Measurements from ENCODE around the gene RNF151. TPM values are rescaled to one million over a fixed set of nuclear protein-coding genes. Genes with fewer than 3 reads are reported as not detected.

The RNF151 gene
- total and polyA plus RNA-seq, 2 donors (not counting 1 experiment from before 2014, with no cell fraction given) = 0.13 to 0.76 TPM

- Histone ChIP-seq H3K9me3 (ENCODE audit: control extremely low read depth in 1 of 3, control insufficient read depth in 2 of 3, insufficient read depth in 1 of 3, low read length in 2 of 3) (peaks cover 0 to 4% (median 0%) of the 10 kb centered on the region in 3 donors), H3K27ac (ENCODE audit: low read length in 2 of 2) (peak within 1 kb of the TSS; percentile 10 to 66)
- CTCF ChIA-PET = interaction anchor here (0.6 to 1.4 kb wide), 4 partner anchors 10 to 332 kb away, joined by 3 to 4 read pairs (median 4); partner anchors contain the start of genes RPS2 and TBL3
Observed at GRCh38 chr16:1983544-1984346, 17.1 kb downstream of the RNF151 start, which contains the start of gene GFER. Gene GFER (plus strand): TSS chr16:1984193. CDS start chr16:1984219, 26 bp downstream.

More at GRCh38 chr16:1983544-1984346, 17.1 kb downstream of the RNF151 start, which contains the start of gene GFER:
- Histone ChIP-seq H3K79me2 (ENCODE audit: control insufficient read depth, insufficient read depth, low read length) (no peaks in the 10 kb centered on the region), H3K4me2 (replicated peaks; ENCODE audit: low read depth, low read length, poor library complexity, severe bottlenecking) (peak within 1 kb of the TSS; percentile 98), H3K4me1 (ENCODE audit: control insufficient read depth in 2 of 2, insufficient read depth in 2 of 2, low read length in 2 of 2) (peaks cover 16 to 35% of the 10 kb centered on the region in 2 donors), H4K20me1 (ENCODE audit: control insufficient read depth, insufficient read depth, low read length, poor library complexity, severe bottlenecking) (no peaks in the 10 kb centered on the region), H2AFZ (ENCODE audit: insufficient read depth, low read depth, low read length, poor library complexity, severe bottlenecking) (peak within 1 kb of the TSS; percentile 88), H3K9ac (ENCODE audit: low read length) (peak within 1 kb of the TSS; percentile 76), H3K36me3 (replicated peaks in 1 of 2; ENCODE audit: control extremely low read depth in 1 of 2, control insufficient read depth in 1 of 2, extremely low read depth in 1 of 2, insufficient read depth in 2 of 2, low read length in 1 of 2) (peaks cover 0 to 10% of the 10 kb centered on the region in 2 experiments), H3K27me3 (replicated peaks in 1 of 4; ENCODE audit: control extremely low read depth in 1 of 4, control insufficient read depth in 3 of 4, insufficient read depth in 4 of 4, low read length in 3 of 4) (peaks cover 0 to 39% (median 19%) of the 10 kb centered on the region in 4 experiments), H3K4me3 (ENCODE audit: control extremely low read depth in 1 of 5, extremely low read depth in 1 of 5, insufficient read depth in 1 of 5, low read depth in 2 of 5, low read length in 4 of 5) (peak within 1 kb of the TSS; percentile 3 to 78 (median 62))
- TF ChIP-seq EZH2 (IDR thresholded peaks at IDR 0.05; ENCODE audit: borderline replicate concordance, insufficient read depth, low read depth, low read length, poor library complexity, severe bottlenecking) (no peak), CTCF (IDR thresholded peaks at IDR 0.05) (peak; percentile 38)
- POLR2A ChIA-PET = interaction anchor here (0.6 to 3.5 kb wide), 6 partner anchors 8 to 1255 kb away, joined by 3 to 15 read pairs (median 4); partner anchors contain the start of genes RPS2 and TBL3
- Mint-ChIP-seq H3K27me3 (peaks cover 6% of the 10 kb centered on the region), H3K4me3 (peak within 1 kb of the TSS; percentile 88), H3K27ac (peak within 1 kb of the TSS; percentile 83), H3K9me3 (ENCODE audit: insufficient read depth) (no peaks in the 10 kb centered on the region), H3K4me1 (peaks cover 25% of the 10 kb centered on the region)
- intact Hi-C loops (cut with micrococcal nuclease) = loop anchor here (1.0 kb wide), 3 partner anchors 8 to 26 kb away; partner anchors contain the start of genes TBL3 and ZNF598
- DNase-seq = peak; percentile 88
- peak; percentile 94 for ATAC-seq (ENCODE audit: low read depth)
- WGBS (ENCODE audit: insufficient coverage) = under 1% methylated on average over 109 of the region's 109 CpGs

All from B cell (primary cell).